DLD1 (cell line): Measurements from ENCODE around the gene OPN1LW.
"Not testable (repeated sequence)": the region's sequence is repeated elsewhere in the genome, so short reads cannot be mapped to it uniquely, and the experiment has no call there.

Experiments used
- in situ Hi-C: cut with HindIII; loops from 2 replicates; pipeline ENCODE4 v1.10.0; 2017; ENCODE audit warnings: low sequenced_read_pairs

The OPN1LW gene

GRCh38 chrX:154144010-154144409 lies at the start of gene OPN1LW:
TSS of gene OPN1LW (plus strand) at chrX:154144243. CDS start at chrX:154144284, 41 bp downstream.
- in situ Hi-C loops: not testable (repeated sequence)

- in situ Hi-C loops: no loop called here
These were observed 49.2 kb upstream of the OPN1LW start for GRCh38 chrX:154094833-154095232.

- in situ Hi-C loops: no loop called here
These were observed 47.7 kb upstream of the OPN1LW start for GRCh38 chrX:154096140-154097002.

- in situ Hi-C loops: no loop called here
These were observed 46.9 kb upstream of the OPN1LW start for GRCh38 chrX:154097003-154097588.

GRCh38 chrX:154097589-154098541 lies 46.2 kb upstream of the OPN1LW start, which contains the start of gene MECP2:
TSS of gene MECP2 (minus strand) at chrX:154097717.
- in situ Hi-C loops: no loop called here

GRCh38 chrX:154098551-154098950 lies 45.5 kb upstream of the OPN1LW start:
- in situ Hi-C loops: no loop called here

- in situ Hi-C loops: no loop called here
These were observed 30.3 kb upstream of the OPN1LW start for GRCh38 chrX:154113729-154114128.

GRCh38 chrX:154114652-154115051 lies 29.4 kb upstream of the OPN1LW start:
- in situ Hi-C loops: no loop called here

GRCh38 chrX:154115071-154115470 lies 29.0 kb upstream of the OPN1LW start:
- in situ Hi-C loops: no loop called here

- in situ Hi-C loops: no loop called here
These were observed 28.3 kb upstream of the OPN1LW start for GRCh38 chrX:154115750-154116149.

- in situ Hi-C loops: no loop called here
These were observed 27.4 kb upstream of the OPN1LW start for GRCh38 chrX:154116426-154117211.

- in situ Hi-C loops: no loop called here
These were observed 26.5 kb upstream of the OPN1LW start for GRCh38 chrX:154117566-154117965.

GRCh38 chrX:154120567-154120966 lies 23.5 kb upstream of the OPN1LW start:
- in situ Hi-C loops: no loop called here

- in situ Hi-C loops: no loop called here
These were observed 22.8 kb upstream of the OPN1LW start for GRCh38 chrX:154121207-154121606.

GRCh38 chrX:154121961-154122360 lies 22.1 kb upstream of the OPN1LW start:
- in situ Hi-C loops: no loop called here

- in situ Hi-C loops: no loop called here
These were observed 20.5 kb upstream of the OPN1LW start for GRCh38 chrX:154123241-154124219.

- in situ Hi-C loops: no loop called here
These were observed 18.5 kb upstream of the OPN1LW start for GRCh38 chrX:154125391-154126040.

- in situ Hi-C loops: no loop called here
These were observed 17.9 kb upstream of the OPN1LW start for GRCh38 chrX:154126101-154126500.

GRCh38 chrX:154131955-154132354 lies 12.1 kb upstream of the OPN1LW start:
- in situ Hi-C loops: no loop called here
